HepG2 (cell line): ENCODE measurements around the gene AMIGO3.

Experiments
- MYC ChIP-seq: sonication (generic); formaldehyde crosslinking; IDR thresholded peaks from 2 replicates; pipeline ENCODE4 v1.9.0; 2021; ENCODE audit warnings: missing genetic modification reagents, borderline replicate concordance
- NBN ChIP-seq: fragments of 450-650 bp; conservative IDR thresholded peaks from 2 replicates; pipeline ENCODE4 v1.6.1; 2017
- POLR2AphosphoS5 ChIP-seq: IDR thresholded peaks from 2 replicates; pipeline ENCODE4 v1.6.1; 2012; ENCODE audit warnings: low read depth, low read length
- PRDM15 ChIP-seq: sonication (generic); formaldehyde crosslinking; IDR thresholded peaks from 2 replicates; pipeline ENCODE4 v1.4.0; 2020; ENCODE audit warnings: missing genetic modification reagents
- SRF ChIP-seq: IDR thresholded peaks from 2 replicates; pipeline ENCODE4 v1.6.1; 2011; ENCODE audit warnings: mild to moderate bottlenecking, low read depth, low read length, moderate library complexity
- ZNF407 ChIP-seq: sonication (generic); formaldehyde crosslinking; IDR thresholded peaks from one replicate; pipeline ENCODE4 v1.5.1; 2020; ENCODE audit warnings: mild to moderate bottlenecking, missing genetic modification reagents; ENCODE audit errors: not compliant biosample characterization
- TF ChIP-seq, protein P1 (sequence below): sonication (generic); formaldehyde crosslinking; IDR thresholded peaks from 2 replicates; pipeline ENCODE4 v1.5.0; 2020; ENCODE audit warnings: mild to moderate bottlenecking, missing genetic modification reagents, moderate library complexity
- TF ChIP-seq, protein P2 (sequence below): sonication (generic); formaldehyde crosslinking; IDR thresholded peaks from 2 replicates; pipeline ENCODE4 v1.4.0; 2020; ENCODE audit warnings: mild to moderate bottlenecking, missing genetic modification reagents

GRCh38 chr3:49757197-49757596 lies 37.7 kb upstream of the AMIGO3 start:
- no peak for TF ChIP-seq ZNF407
- no peak for TF ChIP-seq NBN
- no peak for TF ChIP-seq POLR2AphosphoS5
- TF ChIP-seq, protein P1, sequence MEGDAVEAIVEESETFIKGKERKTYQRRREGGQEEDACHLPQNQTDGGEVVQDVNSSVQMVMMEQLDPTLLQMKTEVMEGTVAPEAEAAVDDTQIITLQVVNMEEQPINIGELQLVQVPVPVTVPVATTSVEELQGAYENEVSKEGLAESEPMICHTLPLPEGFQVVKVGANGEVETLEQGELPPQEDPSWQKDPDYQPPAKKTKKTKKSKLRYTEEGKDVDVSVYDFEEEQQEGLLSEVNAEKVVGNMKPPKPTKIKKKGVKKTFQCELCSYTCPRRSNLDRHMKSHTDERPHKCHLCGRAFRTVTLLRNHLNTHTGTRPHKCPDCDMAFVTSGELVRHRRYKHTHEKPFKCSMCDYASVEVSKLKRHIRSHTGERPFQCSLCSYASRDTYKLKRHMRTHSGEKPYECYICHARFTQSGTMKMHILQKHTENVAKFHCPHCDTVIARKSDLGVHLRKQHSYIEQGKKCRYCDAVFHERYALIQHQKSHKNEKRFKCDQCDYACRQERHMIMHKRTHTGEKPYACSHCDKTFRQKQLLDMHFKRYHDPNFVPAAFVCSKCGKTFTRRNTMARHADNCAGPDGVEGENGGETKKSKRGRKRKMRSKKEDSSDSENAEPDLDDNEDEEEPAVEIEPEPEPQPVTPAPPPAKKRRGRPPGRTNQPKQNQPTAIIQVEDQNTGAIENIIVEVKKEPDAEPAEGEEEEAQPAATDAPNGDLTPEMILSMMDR (CRISPR knock-in tag), result no peak
- TF ChIP-seq, protein P2, sequence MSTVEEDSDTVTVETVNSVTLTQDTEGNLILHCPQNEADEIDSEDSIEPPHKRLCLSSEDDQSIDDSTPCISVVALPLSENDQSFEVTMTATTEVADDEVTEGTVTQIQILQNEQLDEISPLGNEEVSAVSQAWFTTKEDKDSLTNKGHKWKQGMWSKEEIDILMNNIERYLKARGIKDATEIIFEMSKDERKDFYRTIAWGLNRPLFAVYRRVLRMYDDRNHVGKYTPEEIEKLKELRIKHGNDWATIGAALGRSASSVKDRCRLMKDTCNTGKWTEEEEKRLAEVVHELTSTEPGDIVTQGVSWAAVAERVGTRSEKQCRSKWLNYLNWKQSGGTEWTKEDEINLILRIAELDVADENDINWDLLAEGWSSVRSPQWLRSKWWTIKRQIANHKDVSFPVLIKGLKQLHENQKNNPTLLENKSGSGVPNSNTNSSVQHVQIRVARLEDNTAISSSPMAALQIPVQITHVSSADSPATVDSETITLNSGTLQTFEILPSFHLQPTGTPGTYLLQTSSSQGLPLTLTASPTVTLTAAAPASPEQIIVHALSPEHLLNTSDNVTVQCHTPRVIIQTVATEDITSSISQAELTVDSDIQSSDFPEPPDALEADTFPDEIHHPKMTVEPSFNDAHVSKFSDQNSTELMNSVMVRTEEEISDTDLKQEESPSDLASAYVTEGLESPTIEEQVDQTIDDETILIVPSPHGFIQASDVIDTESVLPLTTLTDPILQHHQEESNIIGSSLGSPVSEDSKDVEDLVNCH (CRISPR knock-in tag), result no peak
- no peak for TF ChIP-seq PRDM15
- TF ChIP-seq MYC (CRISPR knock-in tag), result no peak
- no peak for TF ChIP-seq SRF
